Keratinocyte (primary cell): Measurements from ENCODE around the gene HEPACAM2. TPM values are rescaled to one million over a fixed set of nuclear protein-coding genes. Genes with fewer than 3 reads are reported as not detected.

ENCODE experiments used
- DNase-seq: peaks from one replicate; pipeline ENCODE4 v3.0.0-alpha.2; 2011; ENCODE audit warnings: low read depth, missing footprints, low spot score
- FAIRE-seq: peaks from 2 replicates; lab custom pipeline; 2011; peaks lifted over from hg19 to GRCh38; lab: Jason Lieb, UNC
- H2AFZ ChIP-seq: 2 replicates; pipeline ENCODE4 v1.6.0; 2012; ENCODE audit warnings: low read length, control low read depth, inconsistent platforms; ENCODE audit not compliant: control insufficient read depth
- H3K27ac ChIP-seq: 2 replicates; pipeline ENCODE4 v1.5.1; 2011; ENCODE audit warnings: low read length; ENCODE audit not compliant: control insufficient read depth, insufficient read depth
- H3K27me3 ChIP-seq: 3 replicates; pipeline ENCODE4 v1.6.0; 2011; ENCODE audit warnings: low read length; ENCODE audit not compliant: control insufficient read depth, insufficient read depth; ENCODE audit errors: extremely low read depth
- H3K36me3 ChIP-seq, 2 experiments: 2 replicates in 1 of 2; 3 replicates in 1 of 2; pipeline ENCODE4 v1.5.1; 2011; ENCODE audit warnings: low read length in 2 of 2, mild to moderate bottlenecking in 1 of 2; ENCODE audit not compliant: control insufficient read depth in 2 of 2, insufficient read depth in 2 of 2; ENCODE audit errors: extremely low read depth in 1 of 2
- H3K4me1 ChIP-seq: 3 replicates; pipeline ENCODE4 v1.5.1; 2011; ENCODE audit warnings: low read length; ENCODE audit not compliant: control insufficient read depth, insufficient read depth; ENCODE audit errors: extremely low read depth
- H3K4me2 ChIP-seq: 3 replicates; pipeline ENCODE4 v1.6.0; 2011; ENCODE audit warnings: low read depth, low read length; ENCODE audit not compliant: control insufficient read depth, insufficient read depth; ENCODE audit errors: extremely low read depth
- H3K4me3 ChIP-seq, 3 experiments: fragments of 200-600 bp in 1 of 3; sonication (generic) in 1 of 3; 2 replicates in 2 of 3; 3 replicates in 1 of 3; pipeline ENCODE4 v1.5.1; 2011 to 2016; ENCODE audit warnings: low read length in 3 of 3, mild to moderate bottlenecking in 3 of 3, control low read depth in 2 of 3, inconsistent platforms in 1 of 3, low read depth in 1 of 3, mixed read lengths in 1 of 3, mixed run types in 1 of 3, moderate library complexity in 1 of 3; ENCODE audit not compliant: control insufficient read depth in 2 of 3, insufficient read depth in 2 of 3; ENCODE audit errors: extremely low read depth in 1 of 3
- H3K79me2 ChIP-seq: 2 replicates; pipeline ENCODE4 v1.6.0; 2012; ENCODE audit warnings: low read length; ENCODE audit not compliant: control insufficient read depth, insufficient read depth
- H3K9ac ChIP-seq: 3 replicates; pipeline ENCODE4 v1.6.0; 2011; ENCODE audit warnings: low read length; ENCODE audit not compliant: control insufficient read depth, insufficient read depth; ENCODE audit errors: extremely low read depth
- H3K9me1 ChIP-seq: 3 replicates; pipeline ENCODE4 v1.6.0; 2011; ENCODE audit warnings: low read length; ENCODE audit not compliant: control insufficient read depth, insufficient read depth; ENCODE audit errors: extremely low read depth
- H3K9me3 ChIP-seq: 2 replicates; pipeline ENCODE4 v1.5.1; 2012; ENCODE audit warnings: low read depth, low read length; ENCODE audit not compliant: control insufficient read depth
- H4K20me1 ChIP-seq: 3 replicates; pipeline ENCODE4 v1.6.0; 2011; ENCODE audit warnings: low read length; ENCODE audit not compliant: control insufficient read depth, insufficient read depth; ENCODE audit errors: extremely low read depth
- EZH2 ChIP-seq: IDR thresholded peaks from one replicate; pipeline ENCODE4 v1.6.1; 2012; ENCODE audit warnings: inconsistent platforms, mild to moderate bottlenecking, low read length, moderate library complexity
- dilution Hi-C: fragments of 300-500 bp; cut with MboI; formaldehyde crosslinking; loops from one replicate; pipeline ENCODE4 v1.7.0; 2020; ENCODE audit warnings: low sequenced_read_pairs; ENCODE audit not compliant: extremely low pct_ligation_motif_present
- polyA plus RNA-seq, 5 experiments: library from polyadenylated mRNA; depleted of rRNA in 3 of 5; stranded (reverse) in 3 of 5; stranded (forward) in 1 of 5; unstranded in 1 of 5; fragments of >200 nt; gene quantifications; 1 replicate in 1 of 5; 2 replicates in 3 of 5; 3 replicates in 1 of 5; pipeline versions ENCODE4 v1.2.1 to v1.2.3, GENCODE V29; 2011 to 2012; ENCODE audit warnings: missing spikeins in 2 of 5, low read depth in 1 of 5, low replicate concordance in 1 of 5
- TF ChIP-seq, protein P1 (sequence below), 3 experiments: IDR thresholded peaks in 1 of 3; conservative IDR thresholded peaks in 1 of 3; optimal IDR thresholded peaks in 1 of 3; 2 replicates in 2 of 3; 3 replicates in 1 of 3; pipeline versions ENCODE3 to v1.5.1; 2011; ENCODE audit warnings: low read length in 3 of 3, mild to moderate bottlenecking in 3 of 3, moderate library complexity in 2 of 3, control low read depth in 1 of 3, inconsistent platforms in 1 of 3; ENCODE audit not compliant: insufficient read depth in 2 of 3; ENCODE audit errors: extremely low read depth in 1 of 3

The HEPACAM2 gene
- polyA plus RNA-seq, 1 donor (not counting 4 experiments of a cell fraction or from before 2014, with no cell fraction given) = not detected

DNA sequence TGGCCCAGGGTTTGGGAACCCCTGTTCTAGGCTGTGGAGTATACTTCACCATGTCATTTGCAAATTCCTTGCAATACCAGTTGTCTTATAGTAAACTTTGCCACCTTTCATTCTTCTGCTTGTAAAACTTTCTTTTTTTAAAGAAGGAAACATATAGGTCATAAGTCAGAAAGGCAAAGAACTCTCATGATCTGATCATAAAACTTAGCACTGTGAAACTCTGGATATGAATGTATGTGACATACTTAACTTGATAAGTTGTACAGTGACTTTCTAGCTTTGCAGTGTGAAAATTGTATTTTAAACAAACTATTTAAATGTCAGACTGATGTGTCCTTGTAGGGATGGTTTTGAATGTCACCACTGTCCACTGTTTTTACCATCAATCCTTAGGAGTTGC, 47.1 kb downstream of the HEPACAM2 start:
- DNase-seq (no peak), FAIRE-seq (no peak)
- Histone ChIP-seq H4K20me1 (no peaks in the 10 kb centered on the region), H3K36me3 (no peaks in the 10 kb centered on the region), H3K27ac (no peak overlapping the region), H3K9me3 (no peaks in the 10 kb centered on the region), H3K4me3 (no peak overlapping the region), H3K9me1 (no peaks in the 10 kb centered on the region), H3K4me2 (no peak overlapping the region), H3K79me2 (no peaks in the 10 kb centered on the region), H3K4me1 (no peaks in the 10 kb centered on the region), H2AFZ (no peak overlapping the region), H3K27me3 (peaks cover 3% of the 10 kb centered on the region), H3K9ac (no peak overlapping the region)
- dilution Hi-C loops = no loop called here
- TF ChIP-seq EZH2 = no peak
- TF ChIP-seq, protein P1, sequence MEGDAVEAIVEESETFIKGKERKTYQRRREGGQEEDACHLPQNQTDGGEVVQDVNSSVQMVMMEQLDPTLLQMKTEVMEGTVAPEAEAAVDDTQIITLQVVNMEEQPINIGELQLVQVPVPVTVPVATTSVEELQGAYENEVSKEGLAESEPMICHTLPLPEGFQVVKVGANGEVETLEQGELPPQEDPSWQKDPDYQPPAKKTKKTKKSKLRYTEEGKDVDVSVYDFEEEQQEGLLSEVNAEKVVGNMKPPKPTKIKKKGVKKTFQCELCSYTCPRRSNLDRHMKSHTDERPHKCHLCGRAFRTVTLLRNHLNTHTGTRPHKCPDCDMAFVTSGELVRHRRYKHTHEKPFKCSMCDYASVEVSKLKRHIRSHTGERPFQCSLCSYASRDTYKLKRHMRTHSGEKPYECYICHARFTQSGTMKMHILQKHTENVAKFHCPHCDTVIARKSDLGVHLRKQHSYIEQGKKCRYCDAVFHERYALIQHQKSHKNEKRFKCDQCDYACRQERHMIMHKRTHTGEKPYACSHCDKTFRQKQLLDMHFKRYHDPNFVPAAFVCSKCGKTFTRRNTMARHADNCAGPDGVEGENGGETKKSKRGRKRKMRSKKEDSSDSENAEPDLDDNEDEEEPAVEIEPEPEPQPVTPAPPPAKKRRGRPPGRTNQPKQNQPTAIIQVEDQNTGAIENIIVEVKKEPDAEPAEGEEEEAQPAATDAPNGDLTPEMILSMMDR (optimal IDR thresholded peaks at IDR 0.05 in 1 of 3, IDR thresholded peaks at IDR 0.05 in 1 of 3, conservative IDR thresholded peaks at IDR 0.05 in 1 of 3; ENCODE audit: extremely low read depth in 1 of 3, insufficient read depth in 2 of 3, low read length in 3 of 3) = no peak

GRCh38 chr7:93178213-93178612, 48.1 kb downstream of the HEPACAM2 start:
- Histone ChIP-seq H3K79me2 (no peaks in the 10 kb centered on the region), H3K4me1 (no peaks in the 10 kb centered on the region), H3K9me1 (no peaks in the 10 kb centered on the region), H3K27me3 (peaks cover 3% of the 10 kb centered on the region), H3K4me2 (no peak overlapping the region), H3K9ac (no peak overlapping the region), H2AFZ (no peak overlapping the region), H3K9me3 (no peaks in the 10 kb centered on the region), H3K27ac (no peak overlapping the region), H3K36me3 (no peaks in the 10 kb centered on the region), H3K4me3 (no peak overlapping the region), H4K20me1 (no peaks in the 10 kb centered on the region)
- TF ChIP-seq, protein P1 (optimal IDR thresholded peaks at IDR 0.05 in 1 of 3, IDR thresholded peaks at IDR 0.05 in 1 of 3, conservative IDR thresholded peaks at IDR 0.05 in 1 of 3; ENCODE audit: extremely low read depth in 1 of 3, insufficient read depth in 2 of 3, low read length in 3 of 3) = no peak
- TF ChIP-seq EZH2 = no peak
- dilution Hi-C loops = no loop called here
- FAIRE-seq = no peak
- DNase-seq = no peak
